Glutamatergic neuron (in vitro differentiated cells): ENCODE results near the gene PAEP. TPM values are rescaled to one million over a fixed set of nuclear protein-coding genes. Genes with fewer than 3 reads are reported as not detected.

Experiments used
- DNase-seq: peaks from one replicate; pipeline ENCODE4 v3.0.0; 2022
- H3K27ac Mint-ChIP-seq: one replicate; pipeline ENCODE4 v1.8.0; 2020; ENCODE audit warnings: mild to moderate bottlenecking, mixed read lengths, inconsistent platforms; ENCODE audit not compliant: unreplicated experiment
- H3K27me3 Mint-ChIP-seq: one replicate; pipeline ENCODE4 v1.8.0; 2020; ENCODE audit warnings: mild to moderate bottlenecking, moderate library complexity, mixed read lengths, inconsistent platforms; ENCODE audit not compliant: unreplicated experiment
- H3K36me3 Mint-ChIP-seq: one replicate; pipeline ENCODE4 v1.8.0; 2020; ENCODE audit warnings: mild to moderate bottlenecking, mixed read lengths, inconsistent platforms; ENCODE audit not compliant: unreplicated experiment
- H3K4me1 Mint-ChIP-seq: one replicate; pipeline ENCODE4 v1.8.0; 2020; ENCODE audit warnings: mild to moderate bottlenecking, low read depth, mixed read lengths, inconsistent platforms; ENCODE audit not compliant: unreplicated experiment
- H3K4me3 Mint-ChIP-seq: one replicate; pipeline ENCODE4 v1.8.0; 2020; ENCODE audit warnings: mild to moderate bottlenecking, mixed read lengths, inconsistent platforms; ENCODE audit not compliant: unreplicated experiment
- H3K9me3 Mint-ChIP-seq: one replicate; pipeline ENCODE4 v1.8.0; 2020; ENCODE audit warnings: mild to moderate bottlenecking, moderate library complexity, mixed read lengths, inconsistent platforms; ENCODE audit not compliant: unreplicated experiment
- CTCF ChIP-seq: fragments of 200-600 bp; sonication (generic); IDR thresholded peaks from one replicate; pipeline ENCODE4 v1.5.0; 2021; ENCODE audit not compliant: partially characterized antibody, unreplicated experiment
- total RNA-seq: library from RNA; stranded (reverse); fragmentation: NEBNext Ultra II Directional; extraction: Animal tissue kit (Norgen Biotek cat#: 25700); gene quantifications from one replicate; pipeline ENCODE4 v1.2.1, GENCODE V29; 2021; ENCODE audit not compliant: unreplicated experiment

PAEP gene
- total RNA-seq, 1 donor from 2014 or later: not detected

- Mint-ChIP-seq H3K9me3 (peaks cover under 1% of the 10 kb centered on the region), H3K4me1 (no peaks in the 10 kb centered on the region), H3K36me3 (peaks cover 6% of the 10 kb centered on the region), H3K27ac (no peak overlapping the region), H3K4me3 (no peak overlapping the region), H3K27me3 (peaks cover 3% of the 10 kb centered on the region)
- TF ChIP-seq CTCF: no peak
- DNase-seq: no peak
These were observed 47.0 kb upstream of the PAEP start for GRCh38 chr9:135514342-135515082.

GRCh38 chr9:135515083-135515951 lies 46.2 kb upstream of the PAEP start:
- H3K4me3 Mint-ChIP-seq: no peak overlapping the region
- H3K27me3 Mint-ChIP-seq: peaks cover 7% of the 10 kb centered on the region
- DNase-seq: no peak
- H3K9me3 Mint-ChIP-seq: peaks cover 5% of the 10 kb centered on the region
- H3K36me3 Mint-ChIP-seq: peaks cover 8% of the 10 kb centered on the region
- TF ChIP-seq CTCF: no peak
- H3K27ac Mint-ChIP-seq: no peak overlapping the region
- H3K4me1 Mint-ChIP-seq: no peaks in the 10 kb centered on the region

- TF ChIP-seq CTCF: no peak
- H3K27ac Mint-ChIP-seq: no peak overlapping the region
- peaks cover 5% of the 10 kb centered on the region for H3K9me3 Mint-ChIP-seq
- no peaks in the 10 kb centered on the region for H3K4me1 Mint-ChIP-seq
- DNase-seq: no peak
- no peak overlapping the region for H3K4me3 Mint-ChIP-seq
- H3K36me3 Mint-ChIP-seq: peaks cover 8% of the 10 kb centered on the region
- peaks cover 7% of the 10 kb centered on the region for H3K27me3 Mint-ChIP-seq
These were observed 45.3 kb upstream of the PAEP start for GRCh38 chr9:135516132-135516860.

GRCh38 chr9:135517407-135517822 lies 44.1 kb upstream of the PAEP start:
- Mint-ChIP-seq H3K4me3 (no peak overlapping the region), H3K36me3 (peaks cover 8% of the 10 kb centered on the region), H3K27ac (no peak overlapping the region), H3K4me1 (no peaks in the 10 kb centered on the region), H3K27me3 (peaks cover 7% of the 10 kb centered on the region), H3K9me3 (peaks cover 5% of the 10 kb centered on the region)
- no peak for DNase-seq
- TF ChIP-seq CTCF: no peak
